GM18502 (cell line): ENCODE data around the gene BCL2L13.
"Not testable (repeated sequence)": the region's sequence is repeated elsewhere in the genome, so short reads cannot be mapped to it uniquely, and the experiment has no call there.

Experiments used
- ATAC-seq: cut with Tn5 transposase; IDR thresholded peaks from one replicate; pipeline ENCODE4 v1.9.1; 2021; ENCODE audit warnings: mild to moderate bottlenecking; ENCODE audit not compliant: unreplicated experiment, poor library complexity

BCL2L13 gene

DNA sequence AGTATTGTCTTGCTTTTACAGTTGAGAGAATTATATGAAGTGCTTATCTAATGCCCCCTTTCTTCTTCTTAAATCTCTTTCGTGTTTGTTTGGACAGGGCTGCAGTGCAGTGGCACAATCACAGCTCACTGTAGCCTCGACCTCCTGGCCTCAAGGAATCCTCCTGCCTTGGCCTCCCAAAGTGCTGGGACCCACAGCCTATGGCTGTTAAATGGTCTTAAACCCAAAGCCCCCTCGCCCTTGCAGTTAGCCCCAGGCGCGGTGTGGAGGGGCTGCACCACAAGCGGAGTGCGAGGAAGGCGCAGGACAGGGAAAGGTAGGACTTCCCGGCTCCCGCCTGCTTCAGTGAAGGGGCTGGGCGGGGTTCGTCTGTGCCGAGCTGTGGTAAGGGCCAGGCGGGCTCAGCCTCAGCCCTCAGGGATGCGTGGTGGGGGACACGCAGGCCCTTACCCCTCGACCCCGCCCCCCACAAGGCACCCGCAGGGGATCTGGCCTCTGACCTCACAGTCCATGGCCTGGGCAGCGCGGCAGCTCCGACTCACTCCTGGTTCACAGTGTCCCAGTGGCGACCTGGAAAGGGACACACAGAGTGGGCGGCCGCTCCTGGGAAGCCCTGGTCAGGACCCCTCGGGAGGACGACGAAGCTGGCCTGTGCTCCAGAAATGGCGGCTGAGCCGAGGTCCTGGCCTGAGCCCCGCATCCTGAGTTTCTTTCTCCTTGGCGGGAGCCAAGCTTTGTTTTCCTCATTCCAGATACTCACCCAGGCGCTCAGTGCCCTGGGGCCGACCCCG lies 111.2 kb downstream of the BCL2L13 start:
- ATAC-seq: no peak

DNA sequence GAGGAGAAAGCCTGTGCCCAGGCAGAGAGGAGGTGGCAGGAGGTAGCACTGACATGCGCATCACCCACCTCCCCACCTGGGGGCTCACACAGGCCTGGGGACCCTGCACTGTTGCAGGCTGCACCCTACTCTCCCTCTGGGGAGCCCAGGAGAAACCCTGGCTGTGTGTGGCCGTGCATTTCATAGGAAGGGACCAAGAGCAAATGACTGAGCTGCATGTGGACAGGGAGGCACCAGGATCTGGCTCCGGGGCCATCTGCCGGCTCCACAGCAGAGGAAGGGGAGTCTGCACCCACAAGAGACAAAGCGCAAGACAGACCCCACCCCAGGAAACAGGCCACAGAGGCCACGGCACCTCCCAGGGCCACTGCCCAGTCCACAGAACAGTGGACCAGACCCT lies 113.0 kb downstream of the BCL2L13 start:
- no peak for ATAC-seq

DNA sequence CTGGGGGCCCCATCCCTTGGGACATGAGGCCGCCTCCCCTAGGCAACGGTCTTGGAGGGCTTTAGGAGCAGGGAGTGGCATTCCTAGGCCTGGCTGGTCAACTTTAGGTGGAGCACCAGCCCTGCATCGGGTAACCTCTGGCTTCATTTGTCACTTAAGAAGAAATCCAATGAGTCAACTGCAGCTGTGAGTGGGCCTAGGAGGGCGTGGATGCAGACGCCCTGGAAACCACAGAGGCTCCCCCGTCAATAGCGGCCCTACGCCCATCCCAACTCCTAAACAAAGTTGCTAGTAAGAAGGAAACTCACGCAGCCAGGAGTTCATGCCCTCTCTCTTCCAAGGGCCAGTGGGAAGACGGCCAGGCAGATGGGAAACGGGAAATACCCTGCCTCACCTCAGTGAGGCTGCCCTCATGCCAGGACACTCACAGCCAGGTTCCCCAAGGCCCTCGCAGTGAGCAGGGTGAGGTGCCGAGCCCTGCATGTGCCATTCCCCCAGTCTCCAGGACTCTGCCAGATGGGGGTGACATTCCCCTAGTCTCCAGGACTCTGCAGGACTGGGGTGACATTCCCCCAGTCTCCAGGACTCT lies 114.9 kb downstream of the BCL2L13 start:
- no peak for ATAC-seq

DNA sequence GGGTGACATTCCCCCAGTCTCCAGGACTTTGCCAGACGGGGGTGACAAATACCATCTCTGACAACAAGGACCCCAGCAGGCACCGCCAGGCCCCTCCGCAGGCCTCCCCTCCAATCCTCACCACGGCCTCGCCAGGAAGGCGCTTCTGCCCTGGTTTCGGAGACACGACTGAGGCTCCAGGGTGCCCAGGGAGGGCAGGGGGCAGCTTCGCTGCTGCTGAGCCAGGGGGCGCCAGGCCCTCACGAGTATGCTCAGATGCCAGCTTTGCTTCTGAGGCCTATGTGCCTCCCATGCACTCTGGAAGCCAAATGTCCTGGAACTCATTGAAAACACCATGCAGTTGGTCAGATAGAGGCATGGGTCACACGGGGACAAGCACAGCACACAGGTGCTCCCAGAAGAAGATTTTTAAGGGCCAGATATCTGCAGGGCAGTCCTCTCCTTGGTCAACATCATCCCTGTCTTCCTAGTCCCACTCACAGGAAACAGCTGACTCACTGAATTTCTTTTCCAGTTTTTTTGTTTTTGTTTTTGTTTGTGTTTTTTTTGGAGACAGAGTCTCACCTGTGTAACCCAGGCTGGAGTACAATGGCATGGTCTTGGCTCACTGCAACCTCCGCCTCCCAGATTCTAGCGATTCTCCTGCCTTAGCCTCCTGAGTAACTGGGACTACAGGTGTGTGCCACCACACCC lies 115.8 kb downstream of the BCL2L13 start:
- ATAC-seq: no peak

DNA sequence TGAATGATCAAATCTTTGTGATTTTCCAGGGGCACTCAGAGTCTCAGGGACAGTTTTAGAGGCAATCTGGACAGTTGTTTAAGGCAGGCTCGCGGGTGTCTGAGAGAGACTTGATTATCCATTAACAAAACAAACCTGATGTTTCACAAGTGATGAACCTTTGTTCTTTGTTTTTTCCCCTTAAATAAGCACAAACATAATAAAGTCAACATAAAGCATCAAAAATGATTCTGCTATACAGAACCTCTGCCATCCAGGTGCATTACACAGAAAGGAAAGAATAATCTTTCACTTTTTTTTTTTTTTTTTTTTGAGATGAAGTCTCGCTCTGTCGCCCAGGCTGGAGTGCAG lies 122.6 kb downstream of the BCL2L13 start:
- no peak for ATAC-seq

DNA sequence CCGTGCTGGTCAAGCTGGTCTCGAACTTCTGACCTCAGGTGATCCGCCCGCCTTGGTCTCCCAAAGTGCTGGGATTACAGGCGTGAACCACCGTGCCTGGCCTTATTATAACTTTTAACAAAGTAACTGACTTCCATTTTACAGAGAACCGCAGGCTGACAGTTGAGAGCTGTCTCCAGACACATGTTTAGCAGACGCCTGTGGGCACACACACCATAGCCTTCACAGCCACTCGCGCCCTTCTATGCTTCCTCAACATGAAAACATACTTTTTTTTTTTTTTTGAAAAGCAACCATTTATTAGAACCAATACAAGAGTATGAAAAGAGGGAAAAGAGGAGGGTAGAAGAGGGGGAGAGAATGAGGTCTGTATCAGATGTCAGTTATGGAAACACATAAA lies 124.9 kb downstream of the BCL2L13 start:
- not testable (repeated sequence) for ATAC-seq

DNA sequence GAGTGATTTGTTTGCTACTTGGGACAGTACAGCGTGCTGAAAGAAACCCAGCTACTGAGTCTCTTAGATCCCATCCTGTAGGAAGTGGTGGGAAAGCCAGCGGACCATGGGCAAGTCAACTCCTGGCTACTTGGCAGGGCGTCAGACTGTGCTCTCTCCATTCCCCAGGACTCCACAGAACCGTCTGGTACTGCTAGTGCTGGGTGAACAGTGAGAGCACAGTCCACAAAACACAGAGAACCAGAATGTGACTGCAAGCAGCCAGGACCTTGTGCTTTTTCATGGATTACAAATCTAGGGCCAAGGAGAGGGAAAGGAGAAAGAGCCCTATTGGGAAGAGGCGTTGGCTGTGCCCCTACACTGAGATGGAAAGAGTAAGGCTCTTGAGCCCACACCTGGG lies 125.5 kb downstream of the BCL2L13 start:
- ATAC-seq: no peak

DNA sequence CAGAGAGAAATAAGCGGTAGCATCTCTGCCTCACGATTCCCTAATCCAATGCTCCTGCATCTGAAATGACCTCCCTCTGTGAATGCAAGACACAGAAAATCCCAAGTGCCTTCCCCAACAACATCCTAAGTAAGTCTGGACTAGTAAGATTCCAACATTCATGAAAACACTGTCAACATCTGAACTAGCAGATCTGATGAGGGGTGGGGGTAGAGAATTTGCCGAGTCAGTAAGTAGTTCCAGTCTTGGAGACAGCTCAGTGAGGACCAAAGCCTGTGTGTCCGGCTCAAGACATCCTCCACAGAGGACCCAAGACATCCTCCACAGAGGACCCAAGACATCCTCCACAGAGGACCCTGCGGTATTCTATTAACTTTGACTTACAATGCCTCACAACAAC lies 126.3 kb downstream of the BCL2L13 start:
- ATAC-seq: not testable (repeated sequence)

DNA sequence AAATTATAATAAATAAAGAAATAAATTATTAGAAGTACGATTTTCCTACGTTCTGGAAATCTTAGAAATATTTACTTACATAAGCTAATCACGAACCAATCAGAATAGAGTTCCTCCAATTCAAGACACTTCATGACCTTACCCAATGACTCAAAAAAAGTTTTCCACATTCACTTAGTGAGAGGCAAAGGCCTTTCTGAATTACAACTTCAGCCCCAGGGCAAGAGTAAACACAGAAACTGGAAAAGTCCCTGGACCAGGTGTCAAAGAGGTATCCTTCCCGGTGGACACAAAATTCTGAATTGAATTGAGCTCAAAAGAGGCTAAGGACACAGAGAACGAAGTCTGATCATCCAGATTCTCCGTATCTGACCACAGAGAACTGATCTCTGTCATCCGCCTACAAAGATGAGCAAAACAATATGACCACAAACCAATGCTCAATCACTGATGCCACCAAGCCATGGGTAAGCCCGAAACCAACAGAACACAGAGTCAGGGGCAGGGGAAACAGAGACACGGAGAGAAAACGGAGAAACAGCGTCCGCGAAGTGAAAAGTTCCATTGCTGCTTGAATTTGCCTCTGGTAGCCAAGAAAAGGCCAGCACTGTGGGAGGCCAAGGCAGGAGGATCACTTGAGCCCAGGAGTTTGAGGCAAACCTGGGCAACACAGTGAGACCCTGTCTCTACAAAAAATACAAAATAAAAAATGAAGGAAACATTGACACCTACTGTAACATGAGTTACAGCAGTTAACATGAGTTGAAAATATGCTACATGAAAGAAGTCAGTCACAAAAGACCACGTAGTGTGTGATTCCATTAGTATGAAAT lies 128.9 kb downstream of the BCL2L13 start:
- ATAC-seq: peak; percentile 84

DNA sequence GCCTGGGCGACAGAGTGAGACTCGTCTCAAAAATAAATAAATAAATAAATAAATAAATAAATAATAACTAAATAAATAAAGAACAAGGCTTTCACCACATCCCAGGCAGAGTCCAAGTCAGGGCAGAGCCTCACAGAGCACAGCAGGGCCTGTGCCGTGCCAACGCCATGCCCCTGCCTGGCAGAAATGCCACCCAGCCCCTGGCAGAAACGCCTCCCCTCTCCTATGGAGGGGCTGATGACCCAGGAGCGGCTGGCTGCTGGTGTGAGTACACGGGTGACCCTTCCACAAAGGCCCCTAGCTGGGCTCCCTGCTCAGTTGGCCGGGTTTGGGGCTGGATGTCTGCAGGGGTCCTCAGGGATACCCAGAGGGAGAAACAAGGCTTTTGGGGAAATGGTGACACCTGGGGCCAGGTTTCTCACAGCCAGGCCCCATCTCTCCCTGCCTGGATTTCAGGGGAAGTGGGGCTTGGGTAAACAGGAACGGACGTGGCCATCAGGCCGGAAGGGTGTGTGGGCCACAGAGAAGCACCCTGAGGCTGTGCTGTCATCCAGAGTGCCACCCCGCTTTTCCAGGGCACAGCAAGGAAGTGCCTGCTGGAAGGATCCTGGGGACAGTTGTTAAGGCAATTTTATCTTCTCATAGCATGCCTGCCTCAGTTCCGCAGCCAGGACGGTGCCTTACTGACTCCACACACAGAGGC lies 130.6 kb downstream of the BCL2L13 start:
- no peak for ATAC-seq

DNA sequence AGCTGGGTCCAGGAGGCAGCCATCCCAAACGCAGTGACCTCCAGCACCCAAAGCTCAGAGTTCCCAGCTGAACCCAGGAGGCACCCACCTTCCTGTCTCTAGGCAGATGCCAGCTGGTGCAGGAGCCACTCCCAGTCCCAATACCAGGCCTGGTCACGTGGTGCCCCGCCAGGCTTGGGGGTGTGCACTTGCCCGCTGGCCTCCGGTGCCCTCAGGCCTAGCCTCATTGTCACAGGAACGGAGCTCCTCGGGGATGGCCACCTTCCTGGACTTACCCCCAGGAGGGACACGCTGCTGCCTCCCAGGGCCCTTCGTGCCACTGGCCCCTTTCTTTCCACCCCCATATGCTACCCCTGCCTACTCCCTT lies 131.1 kb downstream of the BCL2L13 start:
- ATAC-seq: no peak

DNA sequence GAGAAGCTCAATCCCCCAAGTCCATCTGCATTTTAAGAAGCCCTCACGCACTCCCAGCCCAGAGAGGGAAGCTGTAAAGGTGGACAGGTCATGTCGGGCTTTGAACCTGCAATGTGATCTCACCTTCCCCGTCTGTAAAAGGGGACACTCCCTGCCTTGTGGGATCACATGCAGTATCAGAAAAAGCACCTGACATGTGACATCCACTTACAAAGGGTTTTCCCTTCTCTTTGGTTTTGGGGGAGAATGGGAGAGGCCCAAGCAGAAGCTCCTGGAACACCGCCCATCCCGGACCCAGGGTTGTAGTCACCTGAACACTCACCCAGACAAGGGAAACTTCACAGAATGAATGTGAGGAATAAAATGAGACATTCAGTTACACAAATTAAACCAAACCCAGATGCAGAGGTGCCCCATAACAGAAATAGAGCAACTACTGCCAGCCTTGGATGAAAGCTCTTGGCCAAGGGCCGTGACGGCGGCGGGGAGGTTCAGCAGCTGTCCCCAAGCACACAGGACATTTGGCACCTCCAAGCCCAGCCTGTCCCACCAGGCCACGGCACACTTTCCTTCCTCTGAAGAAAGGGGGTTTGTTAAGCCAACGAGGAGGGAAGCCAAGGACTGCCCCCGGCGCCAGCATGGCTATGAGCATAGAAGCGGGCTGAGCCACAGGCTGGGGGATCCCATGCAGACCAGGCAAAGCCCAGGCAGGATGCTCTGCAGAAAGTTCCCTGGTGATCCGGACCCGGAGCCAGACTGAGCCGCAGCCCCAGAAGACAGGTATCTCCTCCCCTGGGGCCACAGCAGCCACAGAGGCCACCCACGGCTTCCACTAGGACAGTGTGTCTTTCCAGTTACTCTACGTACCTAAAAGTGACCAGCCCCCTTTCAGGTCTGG lies 131.9 kb downstream of the BCL2L13 start:
- no peak for ATAC-seq

DNA sequence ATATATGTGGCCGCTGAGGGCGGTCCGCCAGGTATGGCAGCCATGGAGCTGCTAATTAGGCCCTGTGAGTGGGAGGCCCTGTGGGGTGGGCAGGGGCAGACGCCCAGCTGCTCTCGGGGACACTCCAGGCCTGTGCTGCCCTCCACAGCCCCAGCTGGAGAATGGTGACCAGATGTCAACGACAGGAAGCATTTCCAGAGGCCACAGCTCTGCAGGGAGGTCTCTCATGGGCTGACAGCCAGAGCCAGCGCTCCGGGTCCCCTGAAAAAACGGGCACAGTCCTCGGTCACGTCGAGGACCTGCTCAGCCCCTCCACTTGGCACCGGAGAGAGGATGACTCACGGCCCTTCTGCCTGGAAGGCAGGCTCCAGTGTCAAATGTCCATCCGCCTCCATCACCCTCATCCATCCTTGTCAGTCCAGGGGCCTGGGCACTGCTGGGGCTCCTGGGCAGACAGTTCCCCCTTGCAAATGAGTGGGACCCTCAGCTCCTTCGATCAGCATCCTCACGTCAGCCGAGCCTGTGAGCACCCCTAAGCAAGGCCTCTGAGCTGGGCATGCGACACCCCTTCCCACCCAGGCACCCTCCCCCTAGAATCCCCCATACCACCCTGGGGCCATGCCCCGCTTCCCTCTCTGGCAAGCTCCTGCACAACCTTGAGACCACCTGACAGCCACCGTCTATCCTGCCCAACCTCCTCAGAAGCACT lies 133.8 kb downstream of the BCL2L13 start:
- no peak for ATAC-seq

DNA sequence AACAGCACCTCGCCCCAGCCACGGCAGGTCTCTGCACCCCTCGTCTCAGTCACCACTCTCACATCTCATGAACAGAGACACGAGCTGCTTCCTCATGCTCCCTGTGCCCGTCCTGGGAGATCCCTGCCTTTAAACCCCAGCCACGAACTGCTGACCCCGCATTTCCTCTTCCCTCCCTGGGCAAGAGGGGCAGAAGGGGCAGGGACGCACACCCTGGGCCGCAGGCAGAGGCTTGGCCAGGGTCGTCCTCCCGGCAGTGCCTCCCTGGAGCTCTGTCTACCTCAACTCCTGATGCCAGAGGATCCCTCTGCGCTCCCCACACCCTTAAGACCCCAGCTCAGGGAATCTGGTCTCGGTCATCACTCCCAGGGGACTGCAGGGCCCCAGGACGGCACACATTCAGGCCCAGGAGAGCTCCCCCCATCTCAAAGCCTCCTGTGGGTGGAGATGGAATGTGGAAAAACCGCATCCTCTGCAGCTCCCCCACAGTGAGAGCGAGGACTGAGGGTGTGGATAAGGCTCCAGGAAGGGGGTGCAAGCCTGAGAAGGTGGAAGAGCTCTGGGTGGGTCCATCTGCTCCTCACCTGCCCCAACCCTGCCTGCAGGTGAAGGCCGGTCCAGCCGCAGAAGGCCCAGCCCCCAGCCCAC lies 134.5 kb downstream of the BCL2L13 start:
- ATAC-seq: no peak

DNA sequence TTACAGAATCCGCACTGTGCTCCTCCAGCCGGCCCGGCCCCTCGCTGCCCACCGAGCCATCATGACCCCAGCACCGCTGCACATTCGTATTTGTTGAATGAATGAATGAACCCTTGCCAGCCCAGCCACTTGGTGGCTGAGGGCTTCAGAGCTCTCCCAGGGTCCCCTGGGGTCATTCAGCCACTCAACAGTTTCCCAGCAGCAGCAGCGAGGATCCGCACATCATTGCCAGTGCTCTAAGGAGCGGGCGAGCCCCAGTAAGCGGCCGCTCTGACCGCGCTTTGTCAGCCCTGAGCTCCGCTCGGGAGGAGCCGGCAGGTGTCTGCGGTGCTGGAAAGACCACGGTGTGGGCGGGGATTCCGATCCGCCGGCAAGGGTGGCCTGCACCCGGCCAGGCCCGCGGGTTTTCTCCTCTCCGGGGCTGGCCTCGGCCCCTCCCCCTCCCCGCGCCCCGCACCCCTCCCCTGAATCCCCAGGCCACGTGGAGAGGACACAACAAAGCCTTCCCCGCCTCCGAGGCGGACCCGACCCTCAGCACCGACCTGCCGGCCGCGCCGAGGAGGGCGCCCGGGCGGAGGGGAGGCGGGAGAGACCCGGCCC lies 135.1 kb downstream of the BCL2L13 start:
- peak; percentile 31 for ATAC-seq

DNA sequence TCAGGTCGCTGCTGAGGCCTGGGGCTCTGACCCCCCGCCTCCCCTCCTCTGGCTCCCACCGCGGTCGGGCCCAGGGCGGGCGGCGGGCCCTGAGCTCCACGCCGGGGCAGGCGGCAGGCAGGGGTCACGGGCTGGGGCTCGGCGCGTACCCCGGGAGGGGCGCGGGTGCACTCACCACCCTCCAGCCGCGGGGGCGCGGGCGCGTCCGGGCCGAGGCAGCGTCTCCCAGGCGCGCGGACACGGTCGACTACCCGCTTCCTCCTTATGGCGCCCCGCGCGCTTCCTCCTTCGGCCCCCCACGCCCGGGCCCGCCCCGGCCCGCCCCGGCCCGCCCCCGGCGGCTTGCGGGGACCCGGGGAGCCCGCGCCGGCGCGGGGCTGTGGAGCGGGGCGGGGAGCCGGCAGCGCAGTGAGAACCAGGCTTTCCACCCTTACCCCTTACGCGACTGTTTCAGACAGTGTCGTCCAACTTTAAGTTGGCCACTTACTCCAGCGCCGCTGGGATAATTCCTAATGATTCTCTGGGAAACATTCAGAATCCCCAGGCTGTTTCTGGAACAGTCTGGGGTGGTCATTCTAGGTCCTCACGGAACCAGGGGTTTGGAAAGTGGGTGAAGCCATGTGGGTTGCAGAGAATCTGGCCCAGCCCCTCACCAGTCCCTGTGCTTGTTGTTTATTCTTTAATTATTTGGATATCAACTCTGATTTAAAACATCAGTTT lies 135.8 kb downstream of the BCL2L13 start, which contains the start of gene BID:
Gene BID, minus strand, starts transcription at position 264 of the 720 bp plus-strand sequence. CDS start 24,353 bp downstream, outside the sequence.
- ATAC-seq: peak; percentile 39
